BE2C (cell line): ENCODE data around the gene GPX3.

Source experiments
- DNase-seq: peaks from one replicate; pipeline ENCODE4 v3.0.0-alpha.2; 2020
- H3K27me3 ChIP-seq: fragments of 250-450 bp; sonication (Bioruptor Pico); 2 replicates; pipeline ENCODE4 v1.5.1; 2020; ENCODE audit warnings: mild to moderate bottlenecking
- H3K36me3 ChIP-seq: fragments of 250-450 bp; sonication (Bioruptor Pico); 2 replicates; pipeline ENCODE4 v1.5.1; 2020; ENCODE audit warnings: mild to moderate bottlenecking
- H3K4me1 ChIP-seq: fragments of 250-450 bp; sonication (Bioruptor Pico); 2 replicates; pipeline ENCODE4 v1.5.1; 2020
- H3K4me3 ChIP-seq: 2 replicates; pipeline ENCODE4 v1.5.1; 2011; ENCODE audit warnings: low read depth, low read length
- H3K9me3 ChIP-seq: fragments of 250-450 bp; sonication (Bioruptor Pico); 2 replicates; pipeline ENCODE4 v1.5.1; 2020
- TF ChIP-seq, protein P1 (sequence below): IDR thresholded peaks from 2 replicates; pipeline ENCODE4 v1.5.1; 2012; ENCODE audit warnings: mild to moderate bottlenecking, low read depth, low read length

GPX3 gene

DNA sequence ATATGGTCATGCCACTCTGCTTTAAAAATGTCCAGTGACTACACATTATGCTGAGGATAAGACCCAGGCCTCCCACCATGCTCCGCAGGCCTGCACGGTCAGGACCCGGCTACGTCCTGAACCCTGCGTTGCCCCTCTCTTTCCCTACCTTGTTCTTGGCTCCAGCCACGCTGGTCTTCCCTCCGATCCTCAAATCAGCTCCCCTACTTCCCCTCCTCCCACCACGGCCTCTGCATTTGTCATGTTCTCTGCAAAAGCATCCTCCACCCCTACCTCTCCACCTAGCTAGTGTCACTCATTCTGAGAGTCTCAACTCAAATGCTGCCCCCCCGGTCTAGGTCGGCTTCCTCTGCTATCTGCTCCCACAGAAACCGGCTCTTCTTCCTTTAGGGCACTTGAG is 11.2 kb downstream of the GPX3 start:
- Histone ChIP-seq H3K9me3 (no peaks in the 10 kb centered on the region), H3K4me3 (no peak overlapping the region), H3K27me3 (no peaks in the 10 kb centered on the region), H3K4me1 (no peaks in the 10 kb centered on the region), H3K36me3 (peaks cover 18% of the 10 kb centered on the region; the same call in 1 of the 2 replicates)
- TF ChIP-seq, protein P1, sequence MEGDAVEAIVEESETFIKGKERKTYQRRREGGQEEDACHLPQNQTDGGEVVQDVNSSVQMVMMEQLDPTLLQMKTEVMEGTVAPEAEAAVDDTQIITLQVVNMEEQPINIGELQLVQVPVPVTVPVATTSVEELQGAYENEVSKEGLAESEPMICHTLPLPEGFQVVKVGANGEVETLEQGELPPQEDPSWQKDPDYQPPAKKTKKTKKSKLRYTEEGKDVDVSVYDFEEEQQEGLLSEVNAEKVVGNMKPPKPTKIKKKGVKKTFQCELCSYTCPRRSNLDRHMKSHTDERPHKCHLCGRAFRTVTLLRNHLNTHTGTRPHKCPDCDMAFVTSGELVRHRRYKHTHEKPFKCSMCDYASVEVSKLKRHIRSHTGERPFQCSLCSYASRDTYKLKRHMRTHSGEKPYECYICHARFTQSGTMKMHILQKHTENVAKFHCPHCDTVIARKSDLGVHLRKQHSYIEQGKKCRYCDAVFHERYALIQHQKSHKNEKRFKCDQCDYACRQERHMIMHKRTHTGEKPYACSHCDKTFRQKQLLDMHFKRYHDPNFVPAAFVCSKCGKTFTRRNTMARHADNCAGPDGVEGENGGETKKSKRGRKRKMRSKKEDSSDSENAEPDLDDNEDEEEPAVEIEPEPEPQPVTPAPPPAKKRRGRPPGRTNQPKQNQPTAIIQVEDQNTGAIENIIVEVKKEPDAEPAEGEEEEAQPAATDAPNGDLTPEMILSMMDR = no peak
- DNase-seq = no peak

DNA sequence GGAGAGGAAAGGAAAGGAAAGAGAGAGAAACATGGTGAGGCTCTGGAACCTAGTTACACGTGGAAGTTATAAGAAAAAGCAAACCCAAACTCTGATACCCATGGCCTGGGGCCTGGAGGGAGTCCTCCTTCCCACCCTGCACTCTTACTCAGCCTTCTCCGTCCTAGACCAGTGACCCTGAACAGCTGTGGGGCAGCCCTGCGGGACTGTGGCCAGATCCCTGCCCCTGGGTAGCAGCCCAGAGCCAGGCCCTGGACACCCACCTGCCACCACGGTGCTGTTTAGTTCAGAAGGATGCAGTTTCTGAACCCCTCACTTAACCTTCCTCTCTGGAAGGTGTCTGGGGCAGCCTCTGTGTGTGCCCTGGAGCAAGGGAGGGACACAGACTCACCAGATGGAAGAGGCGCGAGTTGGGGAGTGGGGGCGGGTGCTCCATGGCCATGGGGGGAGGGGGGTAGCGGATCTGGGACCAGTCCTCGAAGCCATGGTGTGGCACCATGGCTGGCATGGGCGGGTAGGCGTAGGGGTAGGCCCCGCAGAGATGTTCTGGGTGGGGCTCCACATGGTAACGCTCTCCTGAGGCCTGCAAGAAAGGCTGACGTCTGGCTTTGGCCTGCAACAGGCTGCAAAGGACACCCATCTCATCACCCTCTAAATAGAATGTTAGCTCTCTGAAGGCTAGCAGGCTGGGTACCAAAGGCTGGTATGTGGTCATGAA is 13.0 kb downstream of the GPX3 start:
- no peak overlapping the region for H3K4me3 ChIP-seq
- H3K27me3 ChIP-seq = no peaks in the 10 kb centered on the region
- no peaks in the 10 kb centered on the region for H3K4me1 ChIP-seq
- peaks cover 18% of the 10 kb centered on the region for H3K36me3 ChIP-seq
- TF ChIP-seq, protein P1 = no peak
- DNase-seq = no peak
- H3K9me3 ChIP-seq = no peaks in the 10 kb centered on the region

DNA sequence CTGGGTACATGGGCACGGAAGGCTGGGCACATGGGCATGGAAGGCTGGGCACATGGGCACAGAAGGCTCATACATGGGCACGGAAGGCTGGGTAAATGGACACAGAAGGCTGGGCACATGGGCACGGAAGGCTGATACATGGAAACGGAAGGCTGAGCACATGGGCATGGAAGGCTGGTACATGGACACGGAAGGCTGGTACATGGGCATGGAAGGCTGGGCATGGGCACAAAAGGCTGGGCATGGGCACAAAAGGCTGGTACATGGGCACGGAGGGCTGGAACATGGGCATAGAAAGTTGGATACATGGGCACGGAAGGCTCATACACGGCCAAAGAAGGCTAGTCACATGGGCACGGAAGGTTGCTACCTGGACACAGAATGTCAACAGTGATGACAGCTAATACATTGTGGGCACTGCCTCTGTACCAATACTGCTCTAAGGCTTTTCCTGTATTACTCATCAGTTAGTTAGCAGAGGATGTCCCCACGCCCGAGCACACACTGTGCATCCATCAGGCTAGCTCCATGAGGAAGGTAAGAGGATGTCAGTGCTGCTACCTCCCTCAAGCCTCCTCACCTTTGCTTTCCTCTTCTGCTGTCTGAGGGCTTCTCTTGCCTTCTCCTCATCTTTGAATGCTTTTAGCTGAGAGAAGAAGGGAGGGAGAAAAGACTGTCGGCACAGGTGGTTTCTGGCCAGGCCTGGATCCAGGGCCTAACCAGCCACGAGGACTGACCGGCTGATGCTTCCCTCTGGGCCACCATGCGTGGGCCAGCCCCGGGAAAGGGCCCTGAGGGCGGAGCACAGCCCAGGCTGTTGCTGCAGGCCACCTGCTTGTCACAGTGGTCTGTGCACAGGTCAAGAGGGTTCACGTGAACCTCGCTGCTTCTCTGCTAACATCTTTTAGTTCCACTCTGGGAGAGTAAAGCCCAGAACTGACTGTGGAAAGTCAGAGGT is 14.3 kb downstream of the GPX3 start:
- no peak overlapping the region for H3K4me3 ChIP-seq
- H3K27me3 ChIP-seq = no peaks in the 10 kb centered on the region
- no peaks in the 10 kb centered on the region for H3K4me1 ChIP-seq
- no peaks in the 10 kb centered on the region for H3K9me3 ChIP-seq
- DNase-seq = no peak
- H3K36me3 ChIP-seq = peaks cover 10% of the 10 kb centered on the region
- TF ChIP-seq, protein P1 = no peak

DNA sequence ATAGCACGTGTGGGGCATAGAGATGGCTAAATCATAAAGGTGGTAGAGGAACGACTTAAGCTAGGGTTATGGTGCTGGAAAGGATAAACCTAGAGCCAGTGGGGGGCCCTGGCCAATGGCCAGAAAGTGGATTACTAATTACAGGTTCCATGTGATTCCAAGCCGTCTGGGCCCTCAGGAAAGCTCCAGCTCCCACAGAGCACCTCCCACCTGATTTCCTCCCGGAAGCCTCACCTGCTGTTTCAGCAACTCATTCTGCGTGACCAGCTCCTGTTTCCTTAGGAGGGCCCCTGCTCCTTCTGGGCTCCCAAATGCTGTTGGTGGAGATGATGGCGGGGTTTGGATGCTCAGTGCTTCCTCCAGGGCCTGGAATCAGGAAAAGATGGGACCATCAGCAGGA is 16.2 kb downstream of the GPX3 start:
- peaks cover 10% of the 10 kb centered on the region for H3K36me3 ChIP-seq
- TF ChIP-seq, protein P1 = no peak
- H3K27me3 ChIP-seq = no peaks in the 10 kb centered on the region
- no peak overlapping the region for H3K4me3 ChIP-seq
- no peaks in the 10 kb centered on the region for H3K9me3 ChIP-seq
- no peak for DNase-seq
- no peaks in the 10 kb centered on the region for H3K4me1 ChIP-seq

DNA sequence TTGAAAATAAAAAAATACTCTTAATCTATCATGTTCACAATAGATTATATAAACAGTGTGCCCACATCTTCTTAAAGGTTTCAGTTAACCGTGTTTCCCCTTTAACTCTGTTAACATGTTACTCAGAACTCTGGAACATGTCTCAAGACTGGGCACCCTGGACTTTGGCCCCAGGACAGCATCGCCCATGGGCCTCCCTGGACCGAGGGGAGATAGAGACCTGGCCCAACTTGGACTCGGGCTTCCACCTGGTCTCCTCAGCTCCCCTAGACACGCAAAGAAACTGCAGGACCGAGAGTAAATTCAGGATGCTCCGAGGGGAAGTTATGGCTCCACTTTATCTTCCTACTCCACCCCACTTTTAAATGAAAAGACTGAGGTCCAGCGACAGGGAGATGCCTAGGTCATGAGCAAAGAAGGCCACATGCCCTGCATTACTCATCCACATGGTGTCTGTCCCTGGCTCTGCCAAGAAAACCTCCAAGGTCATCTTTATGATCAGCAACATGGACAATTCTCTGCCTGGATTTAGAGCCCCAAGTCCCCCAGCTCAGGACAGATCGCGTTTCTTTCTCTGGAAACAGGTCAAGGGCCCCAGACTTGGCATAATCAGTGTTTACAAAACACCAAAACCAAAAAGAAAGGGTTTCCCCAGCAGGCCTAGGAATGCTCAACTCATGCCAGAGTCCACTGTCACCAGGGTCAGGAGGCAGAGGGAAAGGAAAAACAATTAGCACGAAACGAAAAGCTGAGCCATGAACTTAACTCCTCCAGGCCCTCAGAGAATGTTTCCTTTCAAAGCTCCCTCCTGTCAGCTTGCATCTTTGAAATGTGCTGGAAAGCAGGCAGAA is 17.4 kb downstream of the GPX3 start:
- TF ChIP-seq, protein P1 = no peak
- no peaks in the 10 kb centered on the region for H3K27me3 ChIP-seq
- H3K4me3 ChIP-seq = no peak overlapping the region
- no peaks in the 10 kb centered on the region for H3K9me3 ChIP-seq
- no peak for DNase-seq
- no peaks in the 10 kb centered on the region for H3K4me1 ChIP-seq
- peaks cover 18% of the 10 kb centered on the region for H3K36me3 ChIP-seq
